Muscle of leg (tissue), 11 donors: Measurements from ENCODE around the gene TRMT11. TPM values are rescaled to one million over a fixed set of nuclear protein-coding genes. Genes with fewer than 3 reads are reported as not detected.
"Not testable (repeated sequence)": the region's sequence is repeated elsewhere in the genome, so short reads cannot be mapped to it uniquely, and the experiment has no call there.

Experiments
- DNase-seq: peaks from one replicate; pipeline ENCODE4 v3.0.0; 2013
- H3K27ac ChIP-seq: one replicate; pipeline ENCODE4 v1.5.1; 2013; ENCODE audit warnings: mild to moderate bottlenecking, low read length, control low read depth
- H3K27me3 ChIP-seq: one replicate; pipeline ENCODE4 v1.6.1; 2013; ENCODE audit warnings: low read length; ENCODE audit not compliant: control insufficient read depth, insufficient read depth
- H3K36me3 ChIP-seq: one replicate; pipeline ENCODE4 v1.6.1; 2013; ENCODE audit warnings: low read length; ENCODE audit not compliant: control insufficient read depth, insufficient read depth
- H3K4me1 ChIP-seq: one replicate; pipeline ENCODE4 v1.6.1; 2013; ENCODE audit warnings: low read length; ENCODE audit not compliant: control insufficient read depth, insufficient read depth
- H3K4me3 ChIP-seq: one replicate; pipeline ENCODE4 v1.5.1; 2013; ENCODE audit warnings: low read length, control low read depth
- H3K9me3 ChIP-seq: replicated peaks from 2 replicates; pipeline ENCODE4 v1.6.1; 2013; ENCODE audit warnings: low read depth, low read length; ENCODE audit not compliant: control insufficient read depth
- WGBS: methylation state at CpG from one replicate; pipeline ENCODE4 v1.1.5; 2013; ENCODE audit warnings: missing lambda C conversion rate; ENCODE audit not compliant: insufficient coverage; 5-methylcytosine and 5-hydroxymethylcytosine counted together
- polyA plus RNA-seq, 8 donors: library from polyadenylated mRNA; unstranded; fragments of 120-200 nt; gene quantifications; one replicate each; pipeline versions ENCODE4 v1.2.1 to v1.2.3, GENCODE V29; 2013; ENCODE audit warnings: inconsistent platforms in 1 of 8, low replicate concordance in 1 of 8; ENCODE audit not compliant: insufficient read length in 8 of 8, insufficient read depth in 1 of 8
- total RNA-seq: library from RNA; stranded (reverse); fragments of 120-200 nt; gene quantifications from one replicate; pipeline ENCODE4 v1.2.4, GENCODE V29; 2013

TRMT11 gene
- total and polyA plus RNA-seq, 9 donors, result 12.4 to 21.9 (median 15.4) TPM

- Histone ChIP-seq H3K9me3 (no peaks in the 10 kb centered on the region), H3K4me1 (no peaks in the 10 kb centered on the region), H3K27me3 (no peaks in the 10 kb centered on the region), H3K36me3 (peaks cover 17% of the 10 kb centered on the region), H3K27ac (no peak overlapping the region), H3K4me3 (no peak overlapping the region)
- DNase-seq, result no peak
Observed at GRCh38 chr6:126017668-126018067, 31.3 kb downstream of the TRMT11 start.

- 80% methylated on average over 1 of the region's 5 CpGs for WGBS
- Histone ChIP-seq H3K27me3 (no peaks in the 10 kb centered on the region), H3K27ac (no peak overlapping the region), H3K4me3 (no peak overlapping the region), H3K4me1 (no peaks in the 10 kb centered on the region), H3K9me3 (no peaks in the 10 kb centered on the region), H3K36me3 (peaks cover 15% of the 10 kb centered on the region)
- DNase-seq, result no peak
Observed at GRCh38 chr6:126020305-126021050, 34.1 kb downstream of the TRMT11 start.

GRCh38 chr6:126023474-126023873, 37.1 kb downstream of the TRMT11 start:
- not testable (repeated sequence) for DNase-seq, H3K4me1 ChIP-seq, H3K27me3 ChIP-seq, H3K4me3 ChIP-seq, H3K27ac ChIP-seq, H3K9me3 ChIP-seq
- peaks cover 11% of the 10 kb centered on the region for H3K36me3 ChIP-seq
- no CpG with 5 or more reads among the region's 3 CpGs for WGBS

GRCh38 chr6:126026001-126026400, 39.7 kb downstream of the TRMT11 start:
- WGBS, result no CpG with 5 or more reads among the region's 2 CpGs

GRCh38 chr6:126027601-126028000, 41.3 kb downstream of the TRMT11 start:
- H3K36me3 ChIP-seq, result peaks cover 8% of the 10 kb centered on the region
- DNase-seq, result no peak
- no peaks in the 10 kb centered on the region for H3K9me3 ChIP-seq
- no peak overlapping the region for H3K4me3 ChIP-seq
- no peak overlapping the region for H3K27ac ChIP-seq
- no peaks in the 10 kb centered on the region for H3K4me1 ChIP-seq
- no peaks in the 10 kb centered on the region for H3K27me3 ChIP-seq

More at GRCh38 chr6:126026001-126026400, 39.7 kb downstream of the TRMT11 start:
- H3K4me1 ChIP-seq, result no peaks in the 10 kb centered on the region
- no peak for DNase-seq
- H3K27ac ChIP-seq, result no peak overlapping the region
- no peak overlapping the region for H3K4me3 ChIP-seq
- no peaks in the 10 kb centered on the region for H3K9me3 ChIP-seq
- H3K36me3 ChIP-seq, result peaks cover 9% of the 10 kb centered on the region
- no peaks in the 10 kb centered on the region for H3K27me3 ChIP-seq

- no peak for DNase-seq
- Histone ChIP-seq H3K9me3 (no peaks in the 10 kb centered on the region), H3K27me3 (no peaks in the 10 kb centered on the region), H3K4me1 (no peaks in the 10 kb centered on the region), H3K36me3 (peaks cover 3% of the 10 kb centered on the region), H3K4me3 (no peak overlapping the region), H3K27ac (no peak overlapping the region)
- WGBS, result 90% methylated on average over 2 of the region's 2 CpGs
Observed at GRCh38 chr6:126030045-126030444, 43.7 kb downstream of the TRMT11 start.

- 29% methylated on average over 1 of the region's 3 CpGs for WGBS
- H3K4me1 ChIP-seq, result no peaks in the 10 kb centered on the region
- no peak overlapping the region for H3K4me3 ChIP-seq
- H3K27ac ChIP-seq, result no peak overlapping the region
- no peaks in the 10 kb centered on the region for H3K9me3 ChIP-seq
- H3K27me3 ChIP-seq, result no peaks in the 10 kb centered on the region
- H3K36me3 ChIP-seq, result peaks cover 3% of the 10 kb centered on the region
- DNase-seq, result peak; percentile 85
Observed at GRCh38 chr6:126033696-126034095, 47.4 kb downstream of the TRMT11 start.

GRCh38 chr6:126034656-126035055, 48.3 kb downstream of the TRMT11 start:
- H3K4me1 ChIP-seq, result no peaks in the 10 kb centered on the region
- H3K27ac ChIP-seq, result no peak overlapping the region
- H3K36me3 ChIP-seq, result peaks cover 3% of the 10 kb centered on the region
- no peaks in the 10 kb centered on the region for H3K27me3 ChIP-seq
- 92% methylated on average over 4 of the region's 6 CpGs for WGBS
- no peak overlapping the region for H3K4me3 ChIP-seq
- no peak for DNase-seq
- no peaks in the 10 kb centered on the region for H3K9me3 ChIP-seq

- Histone ChIP-seq H3K4me3 (no peak overlapping the region), H3K27ac (no peak overlapping the region), H3K27me3 (no peaks in the 10 kb centered on the region), H3K9me3 (no peaks in the 10 kb centered on the region), H3K4me1 (no peaks in the 10 kb centered on the region), H3K36me3 (peaks cover 3% of the 10 kb centered on the region)
- WGBS, result 82% methylated on average over 1 of the region's 2 CpGs
- DNase-seq, result no peak
Observed at GRCh38 chr6:126035764-126036163, 49.4 kb downstream of the TRMT11 start.

- H3K27me3 ChIP-seq, result no peaks in the 10 kb centered on the region
- H3K9me3 ChIP-seq, result no peaks in the 10 kb centered on the region
- H3K4me1 ChIP-seq, result no peaks in the 10 kb centered on the region
- no peak overlapping the region for H3K4me3 ChIP-seq
- no peak for DNase-seq
- H3K27ac ChIP-seq, result no peak overlapping the region
- H3K36me3 ChIP-seq, result no peaks in the 10 kb centered on the region
Observed at GRCh38 chr6:126038234-126038633, 51.9 kb downstream of the TRMT11 start.

GRCh38 chr6:126039284-126039683, 52.9 kb downstream of the TRMT11 start:
- WGBS, result no CpG with 5 or more reads among the region's 2 CpGs
- Histone ChIP-seq H3K36me3 (no peaks in the 10 kb centered on the region), H3K27ac (no peak overlapping the region), H3K4me1 (no peaks in the 10 kb centered on the region), H3K9me3 (peaks cover under 1% of the 10 kb centered on the region), H3K4me3 (no peak overlapping the region), H3K27me3 (no peaks in the 10 kb centered on the region)
- DNase-seq, result no peak
